OCI-LY7 (cell line): ENCODE data around the gene CCNL2.

ENCODE experiments used
- EZH2phosphoT487 ChIP-seq: fragments of 200-600 bp; sonication (generic); IDR thresholded peaks from 2 replicates; pipeline ENCODE4 v1.6.1; 2018; ENCODE audit warnings: low read depth, borderline replicate concordance, mild to moderate bottlenecking, mixed run types, antibody characterized with exemption, low read length, moderate library complexity, mixed read lengths
- TF ChIP-seq, protein P1 (sequence below): fragments of 200-600 bp; sonication (generic); conservative IDR thresholded peaks from 2 replicates; pipeline ENCODE4 v1.5.1; 2014; ENCODE audit warnings: mild to moderate bottlenecking, antibody characterized with exemption, low read length, moderate library complexity, mixed read lengths

DNA sequence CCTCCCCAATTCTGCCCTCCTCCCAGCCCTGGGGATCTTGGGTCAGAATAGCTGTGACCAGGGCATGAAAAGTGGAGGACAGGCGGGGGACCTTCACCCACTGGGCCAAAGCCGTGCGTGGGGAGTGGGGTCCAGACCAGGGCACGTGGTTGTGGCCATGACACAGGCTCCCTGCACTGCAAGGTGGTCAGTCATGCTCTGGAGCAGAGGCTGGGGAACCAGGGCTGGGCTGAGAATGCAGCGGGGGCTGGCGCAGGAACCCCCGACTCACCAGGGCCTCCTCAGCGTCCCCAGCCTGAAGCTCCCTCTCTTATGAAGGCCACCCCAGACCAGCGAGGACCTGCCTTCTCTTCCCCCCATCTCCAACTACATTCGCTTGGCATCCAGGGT, 52.6 kb downstream of the CCNL2 start:
- TF ChIP-seq, protein P1, sequence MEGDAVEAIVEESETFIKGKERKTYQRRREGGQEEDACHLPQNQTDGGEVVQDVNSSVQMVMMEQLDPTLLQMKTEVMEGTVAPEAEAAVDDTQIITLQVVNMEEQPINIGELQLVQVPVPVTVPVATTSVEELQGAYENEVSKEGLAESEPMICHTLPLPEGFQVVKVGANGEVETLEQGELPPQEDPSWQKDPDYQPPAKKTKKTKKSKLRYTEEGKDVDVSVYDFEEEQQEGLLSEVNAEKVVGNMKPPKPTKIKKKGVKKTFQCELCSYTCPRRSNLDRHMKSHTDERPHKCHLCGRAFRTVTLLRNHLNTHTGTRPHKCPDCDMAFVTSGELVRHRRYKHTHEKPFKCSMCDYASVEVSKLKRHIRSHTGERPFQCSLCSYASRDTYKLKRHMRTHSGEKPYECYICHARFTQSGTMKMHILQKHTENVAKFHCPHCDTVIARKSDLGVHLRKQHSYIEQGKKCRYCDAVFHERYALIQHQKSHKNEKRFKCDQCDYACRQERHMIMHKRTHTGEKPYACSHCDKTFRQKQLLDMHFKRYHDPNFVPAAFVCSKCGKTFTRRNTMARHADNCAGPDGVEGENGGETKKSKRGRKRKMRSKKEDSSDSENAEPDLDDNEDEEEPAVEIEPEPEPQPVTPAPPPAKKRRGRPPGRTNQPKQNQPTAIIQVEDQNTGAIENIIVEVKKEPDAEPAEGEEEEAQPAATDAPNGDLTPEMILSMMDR: no peak
- no peak for TF ChIP-seq EZH2phosphoT487
